Activated naive CD4-positive, alpha-beta T cell (primary cell): ENCODE measurements around the gene ATP8B3.
A peak's percentile ranks its signal among the peaks of the same experiment; 100 is the strongest.

Experiments used
- DNase-seq, 4 experiments: peaks; one replicate each; lab custom pipeline; 2025; lab: John Stamatoyannopoulos, UW

ATP8B3 gene, protein sequence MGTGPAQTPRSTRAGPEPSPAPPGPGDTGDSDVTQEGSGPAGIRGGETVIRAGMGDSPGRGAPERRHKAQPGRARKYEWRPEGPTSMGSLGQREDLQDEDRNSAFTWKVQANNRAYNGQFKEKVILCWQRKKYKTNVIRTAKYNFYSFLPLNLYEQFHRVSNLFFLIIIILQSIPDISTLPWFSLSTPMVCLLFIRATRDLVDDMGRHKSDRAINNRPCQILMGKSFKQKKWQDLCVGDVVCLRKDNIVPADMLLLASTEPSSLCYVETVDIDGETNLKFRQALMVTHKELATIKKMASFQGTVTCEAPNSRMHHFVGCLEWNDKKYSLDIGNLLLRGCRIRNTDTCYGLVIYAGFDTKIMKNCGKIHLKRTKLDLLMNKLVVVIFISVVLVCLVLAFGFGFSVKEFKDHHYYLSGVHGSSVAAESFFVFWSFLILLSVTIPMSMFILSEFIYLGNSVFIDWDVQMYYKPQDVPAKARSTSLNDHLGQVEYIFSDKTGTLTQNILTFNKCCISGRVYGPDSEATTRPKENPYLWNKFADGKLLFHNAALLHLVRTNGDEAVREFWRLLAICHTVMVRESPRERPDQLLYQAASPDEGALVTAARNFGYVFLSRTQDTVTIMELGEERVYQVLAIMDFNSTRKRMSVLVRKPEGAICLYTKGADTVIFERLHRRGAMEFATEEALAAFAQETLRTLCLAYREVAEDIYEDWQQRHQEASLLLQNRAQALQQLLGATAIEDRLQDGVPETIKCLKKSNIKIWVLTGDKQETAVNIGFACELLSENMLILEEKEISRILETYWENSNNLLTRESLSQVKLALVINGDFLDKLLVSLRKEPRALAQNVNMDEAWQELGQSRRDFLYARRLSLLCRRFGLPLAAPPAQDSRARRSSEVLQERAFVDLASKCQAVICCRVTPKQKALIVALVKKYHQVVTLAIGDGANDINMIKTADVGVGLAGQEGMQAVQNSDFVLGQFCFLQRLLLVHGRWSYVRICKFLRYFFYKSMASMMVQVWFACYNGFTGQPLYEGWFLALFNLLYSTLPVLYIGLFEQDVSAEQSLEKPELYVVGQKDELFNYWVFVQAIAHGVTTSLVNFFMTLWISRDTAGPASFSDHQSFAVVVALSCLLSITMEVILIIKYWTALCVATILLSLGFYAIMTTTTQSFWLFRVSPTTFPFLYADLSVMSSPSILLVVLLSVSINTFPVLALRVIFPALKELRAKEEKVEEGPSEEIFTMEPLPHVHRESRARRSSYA (N-terminal part only)

DNA sequence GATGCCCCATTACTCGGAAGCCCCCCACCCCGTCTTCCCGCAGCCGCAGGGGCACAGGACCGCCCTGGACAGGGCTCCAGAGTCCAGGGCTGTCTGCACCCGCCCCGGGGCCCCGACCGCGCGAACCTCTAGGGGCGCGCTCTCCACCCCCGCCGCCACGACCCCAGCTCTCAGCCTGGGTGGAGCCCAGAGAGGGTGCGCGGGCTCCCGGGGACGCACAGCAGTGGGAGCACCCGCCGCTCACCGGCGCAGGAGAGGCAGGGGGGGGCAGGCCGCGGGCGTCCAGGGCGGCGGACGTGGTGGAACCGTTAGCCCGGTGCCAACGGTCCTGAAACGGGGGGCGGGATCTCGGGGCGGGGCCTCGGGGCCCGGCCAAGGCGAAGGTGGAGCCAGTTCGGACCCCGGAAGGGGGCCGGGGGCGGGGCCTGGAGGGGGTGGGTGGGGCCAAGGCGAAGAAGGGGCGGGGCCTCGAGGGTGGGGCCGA, at the start of gene ATP8B3:
TSS of gene ATP8B3 (minus strand) at position 335 of the 484 bp plus-strand sequence. CDS start 540 bp downstream, outside the sequence.
- DNase-seq, result peak in 2 of 4 experiments; percentile 59 to 65

GRCh38 chr19:1861599-1862031, 49.5 kb upstream of the ATP8B3 start:
- DNase-seq, result no peak

DNA sequence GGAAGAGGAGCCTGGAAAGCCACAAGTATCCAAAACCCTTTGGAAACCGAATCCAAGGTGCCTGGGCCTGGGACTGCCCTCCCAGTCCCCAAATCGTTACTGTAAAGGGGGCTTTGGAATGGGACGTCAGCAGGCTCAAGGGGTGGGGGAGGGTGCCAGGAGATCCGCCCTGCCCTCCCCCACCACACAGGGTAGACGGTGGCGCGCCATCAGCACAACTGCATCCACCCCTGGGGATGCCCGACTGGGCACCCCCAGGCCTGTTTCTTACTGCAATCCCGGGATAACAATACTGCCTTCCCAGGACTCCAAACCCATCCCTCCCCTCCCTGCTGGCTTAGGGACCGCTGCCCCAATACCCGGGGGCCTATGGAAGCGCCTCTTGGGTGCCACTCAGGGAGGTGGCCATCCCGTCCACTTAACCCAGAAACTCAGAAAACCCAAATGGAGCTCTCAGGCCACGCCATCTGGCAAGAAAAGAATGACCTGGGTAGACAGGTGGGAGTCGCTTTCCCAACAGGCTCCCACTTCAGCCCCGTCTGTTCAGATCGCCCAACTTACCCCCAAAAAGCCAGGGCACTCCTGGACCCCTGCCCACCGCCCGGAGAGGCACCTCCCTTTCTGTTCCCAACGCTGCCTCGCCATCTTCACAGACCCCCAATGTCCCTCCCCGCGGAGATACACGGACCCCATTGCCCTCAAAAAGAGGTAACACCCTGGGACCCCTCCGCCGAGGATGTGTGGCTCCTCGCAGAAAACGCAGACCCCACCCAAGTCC, 48.9 kb upstream of the ATP8B3 start:
- no peak for DNase-seq

- peak in 2 of 4 experiments; percentile 23 to 52 for DNase-seq
Measured at GRCh38 chr19:1860042-1860775, 48.1 kb upstream of the ATP8B3 start.

DNA sequence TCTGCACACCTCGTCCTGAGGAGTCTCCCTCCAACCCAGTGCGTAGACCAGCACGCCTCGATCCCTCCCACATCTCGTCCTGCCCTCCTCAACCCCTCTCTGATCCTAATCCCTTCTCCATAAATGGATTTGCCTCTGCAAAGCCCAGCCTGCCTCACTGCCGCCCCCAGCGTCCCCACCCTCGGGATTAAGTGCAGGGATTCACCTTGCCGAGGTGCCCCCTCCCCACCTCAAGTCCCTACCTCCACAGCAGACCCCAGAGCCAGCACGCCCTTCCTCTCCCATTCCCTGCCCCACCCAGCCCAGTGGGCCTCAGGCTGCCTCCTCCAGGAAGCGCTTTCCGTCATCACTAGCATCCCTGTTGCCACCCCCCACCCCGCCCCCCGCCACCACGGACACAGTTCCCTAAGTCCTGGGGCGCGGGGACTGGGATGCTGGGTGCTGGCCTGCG, 47.3 kb upstream of the ATP8B3 start:
- DNase-seq, result no peak

- no peak for DNase-seq
Measured at GRCh38 chr19:1858412-1859081, 46.5 kb upstream of the ATP8B3 start.

DNA sequence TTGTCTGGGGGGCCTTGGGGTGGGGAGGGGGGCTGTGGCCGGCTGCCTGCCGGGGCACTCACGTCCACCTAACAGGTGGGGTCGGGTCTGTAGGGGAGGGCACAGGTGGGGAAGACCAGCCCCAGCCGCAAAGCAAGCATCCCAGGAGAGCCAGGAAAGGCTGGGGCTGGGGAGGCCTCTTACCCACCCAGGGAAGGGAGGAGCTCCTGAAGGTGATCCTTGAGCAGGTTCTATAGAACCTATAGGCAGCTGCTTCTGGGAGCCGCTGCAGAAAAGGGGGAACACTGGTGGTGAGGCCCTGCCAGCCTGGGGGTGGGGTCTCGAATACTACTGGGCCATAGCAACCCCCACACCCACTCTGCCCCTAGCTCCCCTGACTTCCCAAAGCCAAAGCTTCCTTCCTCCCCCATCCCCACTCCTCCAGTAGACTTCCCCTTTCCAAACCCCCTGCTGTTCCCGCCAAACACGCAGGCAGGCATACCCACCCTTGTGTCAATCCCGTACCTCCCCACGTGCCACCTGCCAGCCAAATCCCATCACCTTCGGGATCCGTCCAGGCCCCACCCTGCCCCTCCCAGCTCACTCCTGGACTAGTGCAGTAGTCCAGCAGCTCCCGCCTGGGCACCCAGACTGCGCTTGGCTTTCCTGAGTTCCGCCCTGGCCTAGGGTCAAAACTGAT, 45.7 kb upstream of the ATP8B3 start:
- no peak for DNase-seq

GRCh38 chr19:1856698-1857603, 44.9 kb upstream of the ATP8B3 start:
- peak in 1 of 4 experiments; percentile 35 for DNase-seq

DNA sequence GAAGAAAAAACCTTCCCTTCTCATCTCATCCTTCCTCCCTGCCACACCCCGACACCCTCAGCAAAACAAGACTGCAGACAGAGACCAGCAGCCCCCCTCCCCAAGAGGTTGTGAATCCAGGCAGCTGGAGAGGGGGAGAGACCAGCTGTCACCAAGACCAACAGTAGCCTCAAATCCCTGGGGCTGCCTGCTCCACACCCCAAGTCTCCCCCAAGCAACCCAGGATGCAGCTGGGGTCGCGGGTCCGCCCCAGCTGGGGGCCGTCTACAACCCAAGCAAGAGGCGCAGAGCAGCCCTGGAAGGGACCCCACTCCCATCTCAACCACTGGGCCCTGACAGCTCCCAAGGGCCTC, 44.2 kb upstream of the ATP8B3 start:
- no peak for DNase-seq

GRCh38 chr19:1855828-1856255, 43.8 kb upstream of the ATP8B3 start:
- no peak for DNase-seq

GRCh38 chr19:1855040-1855827, 43.2 kb upstream of the ATP8B3 start:
- DNase-seq, result peak in 2 of 4 experiments; percentile 69 to 75

DNA sequence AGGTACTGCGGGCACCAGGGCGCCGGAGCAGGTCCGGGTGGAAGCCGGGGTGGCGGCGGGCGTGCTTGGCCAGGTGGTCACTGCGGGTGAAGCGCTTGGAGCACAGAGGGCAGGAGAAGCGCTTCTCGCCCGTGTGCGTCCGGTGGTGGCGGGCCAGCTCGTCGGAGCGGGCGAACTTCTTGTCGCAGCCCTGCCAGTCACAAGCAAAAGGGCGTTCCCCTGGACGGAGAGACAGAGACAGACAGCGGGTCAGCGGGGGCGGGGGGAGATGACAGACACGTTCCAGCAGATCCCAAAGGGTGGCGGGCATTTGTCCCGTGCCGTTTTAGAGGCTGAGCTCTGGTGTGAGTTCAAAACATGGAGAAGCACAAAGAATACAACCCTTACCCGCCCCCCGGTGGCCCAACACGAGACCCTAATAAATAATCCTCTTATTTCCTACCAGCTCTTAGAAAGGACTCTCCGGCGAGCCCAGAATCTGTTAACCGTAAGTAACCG, 42.5 kb upstream of the ATP8B3 start:
- no peak for DNase-seq

DNA sequence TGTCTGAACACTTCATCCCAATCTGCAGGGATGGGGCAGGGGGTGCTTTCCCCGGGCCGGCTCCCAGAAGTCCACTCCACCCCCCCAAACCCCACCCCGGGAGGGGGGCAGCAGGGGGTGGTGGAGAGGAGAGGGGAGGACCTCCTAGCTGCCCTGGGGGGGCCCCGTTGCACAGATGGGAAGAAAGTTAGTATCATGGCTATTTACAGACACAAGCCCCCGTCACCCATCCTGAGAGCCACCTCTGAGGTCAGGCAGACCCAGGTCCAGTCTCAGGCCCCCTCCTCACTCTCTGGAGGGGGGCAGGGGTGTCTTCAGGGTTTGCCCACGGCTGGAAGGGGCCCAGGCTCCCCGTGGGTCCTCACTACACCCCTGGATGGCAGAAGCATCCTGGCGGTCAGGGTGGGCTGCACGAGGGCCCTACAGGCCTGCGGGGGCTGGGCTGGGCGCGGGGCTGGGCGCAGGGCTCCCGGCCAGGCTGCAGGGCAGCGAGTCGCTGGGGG, 42.0 kb upstream of the ATP8B3 start:
- DNase-seq, result no peak

DNA sequence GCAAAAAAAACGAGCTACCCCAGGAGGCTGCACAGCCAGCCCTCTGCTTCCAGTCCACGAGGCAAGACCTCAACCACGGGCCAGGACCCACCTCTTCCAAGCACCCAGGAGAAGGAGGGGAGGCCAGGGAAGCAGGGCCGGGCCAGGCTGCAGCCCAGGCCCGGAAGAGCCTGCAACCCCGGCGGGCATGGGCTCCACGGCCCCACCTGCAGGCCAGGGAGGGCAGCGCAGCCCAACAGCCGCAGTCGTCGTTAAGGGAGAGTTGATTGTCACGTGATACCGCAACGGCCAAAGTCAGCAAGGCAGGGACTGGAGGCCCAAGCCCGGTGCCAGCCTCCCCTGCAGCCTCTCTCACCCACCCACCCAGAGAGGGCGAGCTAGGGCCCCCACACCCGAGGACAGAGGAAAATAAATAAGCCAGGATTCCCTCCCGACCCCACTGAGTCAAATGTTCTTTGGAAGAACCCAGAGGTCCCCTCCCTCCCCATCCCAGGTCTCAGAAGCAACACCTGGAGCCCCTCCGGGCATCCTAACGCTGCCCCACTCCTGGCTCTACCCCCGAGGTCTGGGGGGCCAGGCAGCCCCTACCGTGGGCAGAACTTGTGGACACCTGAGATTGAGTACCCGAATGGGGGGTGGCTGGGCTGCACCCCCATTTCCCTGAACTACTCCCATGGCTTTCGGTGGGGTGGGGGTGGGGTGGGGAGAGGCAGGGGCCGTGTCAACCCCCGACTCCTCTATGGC, 41.4 kb upstream of the ATP8B3 start:
- peak; percentile 47 to 70 (median 54) for DNase-seq

DNA sequence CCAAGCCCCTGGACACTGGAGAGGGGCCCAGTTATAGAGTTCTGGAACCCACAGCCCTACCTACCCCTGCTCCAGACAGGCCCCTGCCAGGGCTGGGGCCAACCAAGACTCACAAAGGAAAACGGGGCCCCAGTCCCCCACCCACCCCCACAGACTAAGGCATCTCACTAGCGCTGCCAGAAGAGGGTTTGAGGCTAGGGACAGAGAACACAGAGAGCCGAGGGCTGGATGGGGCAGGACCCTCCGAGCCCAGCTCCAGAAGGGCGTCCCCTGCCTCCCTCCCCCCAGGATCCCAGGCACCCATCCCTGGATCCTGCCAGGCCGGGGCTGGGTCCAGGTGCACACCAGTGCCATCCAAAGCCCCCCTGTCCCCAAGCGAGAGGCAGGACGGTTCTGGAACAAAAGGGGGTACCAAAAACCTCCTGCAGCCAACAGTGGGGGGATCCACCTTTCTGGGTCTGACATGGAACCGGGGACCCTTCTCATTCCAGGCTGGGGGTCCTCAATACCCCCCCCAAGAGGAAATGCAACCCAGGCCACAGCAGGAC, 40.6 kb upstream of the ATP8B3 start:
- no peak for DNase-seq
